HTERT RPE-1 (cell line): ENCODE data around the gene TBX18.

Experiments used
- in situ Hi-C: fragments of 300-500 bp; cut with MboI; formaldehyde crosslinking; loops from 4 replicates; pipeline ENCODE4 v1.14.3; 2020; ENCODE audit warnings: low sequenced_read_pairs

The TBX18 gene

GRCh38 chr6:84752118-84752850 is 12.1 kb downstream of the TBX18 start:
- in situ Hi-C loops, result no loop called here

GRCh38 chr6:84749181-84749580 is 15.2 kb downstream of the TBX18 start:
- in situ Hi-C loops, result no loop called here

GRCh38 chr6:84748376-84748775 is 16.0 kb downstream of the TBX18 start:
- in situ Hi-C loops, result no loop called here

- in situ Hi-C loops, result no loop called here
These were observed 20.8 kb downstream of the TBX18 start for GRCh38 chr6:84743616-84744015.

GRCh38 chr6:84740385-84740784 is 24.0 kb downstream of the TBX18 start:
- in situ Hi-C loops, result no loop called here

- in situ Hi-C loops, result no loop called here
These were observed 24.6 kb downstream of the TBX18 start for GRCh38 chr6:84739866-84740208.

GRCh38 chr6:84738996-84739865 is 25.2 kb downstream of the TBX18 start:
- in situ Hi-C loops, result no loop called here

- in situ Hi-C loops, result no loop called here
These were observed 30.5 kb downstream of the TBX18 start for GRCh38 chr6:84733889-84734288.

- in situ Hi-C loops, result no loop called here
These were observed 32.5 kb downstream of the TBX18 start for GRCh38 chr6:84731901-84732300.

- in situ Hi-C loops, result no loop called here
These were observed 33.0 kb downstream of the TBX18 start for GRCh38 chr6:84731401-84731800.

- in situ Hi-C loops, result no loop called here
These were observed 35.8 kb downstream of the TBX18 start for GRCh38 chr6:84728602-84729001.

GRCh38 chr6:84719152-84719551 is 45.2 kb downstream of the TBX18 start:
- in situ Hi-C loops, result no loop called here

- in situ Hi-C loops, result no loop called here
These were observed 46.1 kb downstream of the TBX18 start for GRCh38 chr6:84718038-84718955.

GRCh38 chr6:84709121-84709520 is 55.3 kb downstream of the TBX18 start:
- in situ Hi-C loops, result no loop called here

GRCh38 chr6:84707171-84707570 is 57.2 kb downstream of the TBX18 start:
- in situ Hi-C loops, result no loop called here

GRCh38 chr6:84696166-84696565 is 68.2 kb downstream of the TBX18 start:
- in situ Hi-C loops, result no loop called here

GRCh38 chr6:84691978-84692623 is 72.3 kb downstream of the TBX18 start:
- in situ Hi-C loops, result no loop called here

GRCh38 chr6:84688141-84688873 is 76.1 kb downstream of the TBX18 start:
- in situ Hi-C loops, result no loop called here

- in situ Hi-C loops, result no loop called here
These were observed 77.0 kb downstream of the TBX18 start for GRCh38 chr6:84687431-84687830.

GRCh38 chr6:84685983-84686584 is 78.3 kb downstream of the TBX18 start:
- in situ Hi-C loops, result no loop called here
